PC-3 (cell line): ENCODE measurements around the gene BLM. TPM values are rescaled to one million over a fixed set of nuclear protein-coding genes. Genes with fewer than 3 reads are reported as not detected.
"Not testable (repeated sequence)": the region's sequence is repeated elsewhere in the genome, so short reads cannot be mapped to it uniquely, and the experiment has no call there.

ENCODE experiments used
- ATAC-seq: fragments of 200-7000 bp; cut with Tn5 transposase; 2 replicates; pipeline ENCODE4 v1.9.1; 2020; ENCODE audit warnings: mild to moderate bottlenecking, moderate library complexity
- BruUV-seq: library from RNA; stranded (reverse); fragments of 400-500 nt; replicated peaks from 2 replicates; lab custom pipeline; 2021; lab: Mats Ljungman, UMichigan
- CTCF ChIA-PET: fragments of 300-600 bp; sonication (Branson Sonifier 250); formaldehyde crosslinking; loops from one replicate; lab custom pipeline; 2022; ENCODE audit warnings: antibody characterized with exemption; lab: Charles Lee
- POLR2A ChIA-PET: fragments of 300-600 bp; sonication (Branson Sonifier 250); formaldehyde crosslinking; loops from one replicate; lab custom pipeline; 2022; ENCODE audit warnings: antibody characterized with exemption; ENCODE audit not compliant: unreplicated experiment; lab: Charles Lee
- DNase-seq: peaks from one replicate; pipeline ENCODE4 v3.0.0-alpha.2; 2015
- H2AFZ ChIP-seq: fragments of 300-600 bp; sonication (generic); 2 replicates; pipeline ENCODE4 v1.6.0; 2016; ENCODE audit warnings: antibody characterized with exemption, low read length
- H3F3A ChIP-seq: fragments of 300-600 bp; sonication (generic); one replicate; pipeline ENCODE4 v1.6.0; 2017; ENCODE audit warnings: antibody characterized with exemption, low read length, control low read depth, mild to moderate bottlenecking; ENCODE audit not compliant: unreplicated experiment
- H3K27ac ChIP-seq: fragments of 300-600 bp; sonication (generic); 2 replicates; pipeline ENCODE4 v1.5.1; 2016; ENCODE audit warnings: mild to moderate bottlenecking, low read length
- H3K27me3 ChIP-seq: fragments of 300-600 bp; sonication (generic); 2 replicates; pipeline ENCODE4 v1.6.1; 2016; ENCODE audit warnings: low read length, mixed read lengths
- H3K36me3 ChIP-seq: fragments of 300-600 bp; sonication (generic); 2 replicates; pipeline ENCODE4 v1.6.1; 2016; ENCODE audit warnings: low read depth, mixed run types, low read length, mixed read lengths
- H3K4me1 ChIP-seq: fragments of 300-600 bp; sonication (generic); 2 replicates; pipeline ENCODE4 v1.5.1; 2016; ENCODE audit warnings: low read length; ENCODE audit not compliant: insufficient read depth
- H3K4me2 ChIP-seq: fragments of 300-600 bp; sonication (generic); 2 replicates; pipeline ENCODE4 v1.6.0; 2016; ENCODE audit warnings: low read length
- H3K4me3 ChIP-seq: fragments of 300-600 bp; sonication (generic); 2 replicates; pipeline ENCODE4 v1.5.1; 2016; ENCODE audit warnings: mild to moderate bottlenecking, low read length, mixed read lengths
- H3K79me2 ChIP-seq: fragments of 300-600 bp; sonication (generic); 2 replicates; pipeline ENCODE4 v1.6.1; 2017; ENCODE audit warnings: low read length, mixed read lengths
- H3K9ac ChIP-seq: fragments of 300-600 bp; sonication (generic); 2 replicates; pipeline ENCODE4 v1.6.0; 2016; ENCODE audit warnings: mild to moderate bottlenecking, low read length
- H3K9me2 ChIP-seq: fragments of 300-600 bp; sonication (generic); replicated peaks from 2 replicates; pipeline ENCODE4 v1.6.1; 2016; ENCODE audit warnings: mixed run types, low read length, mixed read lengths
- H3K9me3 ChIP-seq: fragments of 300-600 bp; sonication (generic); 2 replicates; pipeline ENCODE4 v1.6.1; 2016; ENCODE audit warnings: low read length, mixed read lengths
- H4K20me1 ChIP-seq: fragments of 300-600 bp; sonication (generic); 2 replicates; pipeline ENCODE4 v1.6.1; 2016; ENCODE audit warnings: low read length, mixed read lengths
- CTCF ChIP-seq: fragments of 300-600 bp; sonication (generic); conservative IDR thresholded peaks from 2 replicates; pipeline ENCODE4 v1.5.1; 2017; ENCODE audit warnings: antibody characterized with exemption, low read depth, mild to moderate bottlenecking, low read length
- EZH2 ChIP-seq: fragments of 300-600 bp; sonication (generic); IDR thresholded peaks from one replicate; pipeline ENCODE4 v1.6.1; 2017; ENCODE audit warnings: antibody characterized with exemption, mild to moderate bottlenecking, low read length; ENCODE audit not compliant: unreplicated experiment
- EZH2phosphoT487 ChIP-seq: fragments of 300-600 bp; sonication (generic); IDR thresholded peaks from 2 replicates; pipeline ENCODE4 v1.6.1; 2018; ENCODE audit warnings: mild to moderate bottlenecking, antibody characterized with exemption, low read length, borderline replicate concordance
- intact Hi-C: fragments of 100-400 bp; cut with micrococcal nuclease; formaldehyde crosslinking; loops from 2 replicates; pipeline ENCODE4 v1.9.0; 2023
- total RNA-seq: library from RNA; depleted of rRNA; stranded (reverse); fragments of >200 nt; gene quantifications from 2 replicates; pipeline ENCODE4 v1.2.3, GENCODE V29; 2014

Gene BLM
- total RNA-seq, 1 experiment from 2014 or later = 18.7 TPM

GRCh38 chr15:90822204-90822955 lies 105.2 kb downstream of the BLM start:
- no peaks in the 10 kb centered on the region for H3F3A ChIP-seq
- no peaks in the 10 kb centered on the region for H3K9me3 ChIP-seq
- H4K20me1 ChIP-seq = no peaks in the 10 kb centered on the region
- intact Hi-C loops = no loop called here
- no peaks in the 10 kb centered on the region for H3K79me2 ChIP-seq
- ChIA-PET POLR2A (no interaction called here), CTCF (no interaction called here)
- no peak overlapping the region for H3K9ac ChIP-seq
- TF ChIP-seq EZH2 (no peak), EZH2phosphoT487 (no peak), CTCF (no peak)
- DNase-seq (no peak), ATAC-seq (no peak)
- no peaks in the 10 kb centered on the region for H3K9me2 ChIP-seq
- no peak overlapping the region for H3K4me3 ChIP-seq
- no peak overlapping the region for H3K4me2 ChIP-seq
- no TSS peak for BruUV-seq
- H3K36me3 ChIP-seq = no peaks in the 10 kb centered on the region
- no peaks in the 10 kb centered on the region for H3K27me3 ChIP-seq
- no peak overlapping the region for H3K27ac ChIP-seq
- no peak overlapping the region for H2AFZ ChIP-seq
- no peaks in the 10 kb centered on the region for H3K4me1 ChIP-seq

GRCh38 chr15:90823455-90823974 lies 106.4 kb downstream of the BLM start:
- no peak for ATAC-seq
- DNase-seq = no peak
- H3K9me3 ChIP-seq = no peaks in the 10 kb centered on the region
- H3K4me2 ChIP-seq = no peak overlapping the region
- no peaks in the 10 kb centered on the region for H3K4me1 ChIP-seq
- no peaks in the 10 kb centered on the region for H4K20me1 ChIP-seq
- POLR2A ChIA-PET = no interaction called here
- no peaks in the 10 kb centered on the region for H3K9me2 ChIP-seq
- no TSS peak for BruUV-seq
- H3K79me2 ChIP-seq = no peaks in the 10 kb centered on the region
- no peak for TF ChIP-seq EZH2phosphoT487
- TF ChIP-seq EZH2 = no peak
- no peak for TF ChIP-seq CTCF
- no peaks in the 10 kb centered on the region for H3F3A ChIP-seq
- H3K27ac ChIP-seq = no peak overlapping the region
- H3K4me3 ChIP-seq = no peak overlapping the region
- CTCF ChIA-PET = no interaction called here
- H3K9ac ChIP-seq = no peak overlapping the region
- no peak overlapping the region for H2AFZ ChIP-seq
- H3K36me3 ChIP-seq = no peaks in the 10 kb centered on the region
- intact Hi-C loops = no loop called here
- no peaks in the 10 kb centered on the region for H3K27me3 ChIP-seq

- DNase-seq, H3F3A ChIP-seq, CTCF ChIA-PET, H3K9me2 ChIP-seq, H3K9me3 ChIP-seq, H4K20me1 ChIP-seq, intact Hi-C loops, BruUV-seq, H2AFZ ChIP-seq, H3K79me2 ChIP-seq, H3K9ac ChIP-seq, H3K4me2 ChIP-seq, H3K27ac ChIP-seq, H3K36me3 ChIP-seq, H3K27me3 ChIP-seq, POLR2A ChIA-PET, H3K4me3 ChIP-seq, H3K4me1 ChIP-seq, ATAC-seq: not testable (repeated sequence)
Observed at GRCh38 chr15:90825115-90825899, 108.2 kb downstream of the BLM start.

GRCh38 chr15:90826206-90826885 lies 109.2 kb downstream of the BLM start:
- CTCF ChIA-PET, H3K9ac ChIP-seq, H3K27me3 ChIP-seq, H3K4me2 ChIP-seq, H3K9me3 ChIP-seq, H3F3A ChIP-seq, H3K27ac ChIP-seq, H3K79me2 ChIP-seq, intact Hi-C loops, BruUV-seq, DNase-seq, H3K4me3 ChIP-seq, ATAC-seq, H3K36me3 ChIP-seq, H4K20me1 ChIP-seq, H2AFZ ChIP-seq, H3K9me2 ChIP-seq, H3K4me1 ChIP-seq: not testable (repeated sequence)
- POLR2A ChIA-PET = interaction anchor here (0.6 kb wide), 1 partner anchor 270 kb away, joined by 3 read pairs; no protein-coding TSS in a partner anchor
